H9 (cell line): ENCODE measurements around the gene CRAT. TPM values are rescaled to one million over a fixed set of nuclear protein-coding genes. Genes with fewer than 3 reads are reported as not detected.

ENCODE experiments used
- DNase-seq: peaks from one replicate; pipeline ENCODE4 v3.0.0-alpha.2; 2017
- H2AFZ ChIP-seq: one replicate; pipeline ENCODE4 v1.6.1; 2013; ENCODE audit warnings: mild to moderate bottlenecking, low read length, control low read depth, moderate library complexity
- H2AK5ac ChIP-seq: 2 replicates; pipeline ENCODE4 v1.6.1; 2013; ENCODE audit warnings: low read length, control low read depth, mixed read lengths; ENCODE audit not compliant: insufficient read length
- H2BK120ac ChIP-seq: one replicate; pipeline ENCODE4 v1.6.1; 2013; ENCODE audit warnings: low read depth, mild to moderate bottlenecking, low read length, control low read depth, inconsistent platforms; ENCODE audit not compliant: poor library complexity, severe bottlenecking
- H2BK12ac ChIP-seq: 2 replicates; pipeline ENCODE4 v1.6.1; 2013; ENCODE audit warnings: low read length, control low read depth, mixed read lengths, low read depth; ENCODE audit not compliant: insufficient read length
- H2BK15ac ChIP-seq: 2 replicates; pipeline ENCODE4 v1.6.1; 2013; ENCODE audit warnings: low read depth, low read length, control low read depth
- H2BK20ac ChIP-seq: one replicate; pipeline ENCODE4 v1.6.1; 2013; ENCODE audit warnings: low read depth, mild to moderate bottlenecking, low read length, control low read depth, inconsistent platforms; ENCODE audit not compliant: poor library complexity, severe bottlenecking
- H2BK5ac ChIP-seq: 2 replicates; pipeline ENCODE4 v1.6.1; 2013; ENCODE audit warnings: low read length, control low read depth, mixed read lengths; ENCODE audit not compliant: insufficient read length
- H3K14ac ChIP-seq: 2 replicates; pipeline ENCODE4 v1.6.1; 2013; ENCODE audit warnings: low read length, control low read depth; ENCODE audit not compliant: insufficient read depth
- H3K18ac ChIP-seq: 2 replicates; pipeline ENCODE4 v1.6.1; 2013; ENCODE audit warnings: low read depth, mild to moderate bottlenecking, mixed read lengths, low read length, control low read depth; ENCODE audit not compliant: insufficient read length
- H3K23ac ChIP-seq: 2 replicates; pipeline ENCODE4 v1.6.1; 2013; ENCODE audit warnings: low read length, control low read depth, mixed read lengths, low read depth; ENCODE audit not compliant: insufficient read length
- H3K23me2 ChIP-seq: 2 replicates; pipeline ENCODE4 v1.6.1; 2013; ENCODE audit warnings: low read depth, mild to moderate bottlenecking, mixed read lengths, low read length, control low read depth; ENCODE audit not compliant: insufficient read length, poor library complexity, severe bottlenecking
- H3K27ac ChIP-seq: 2 replicates; pipeline ENCODE4 v1.5.1; 2013; ENCODE audit warnings: low read length, control low read depth, mixed read lengths, low read depth; ENCODE audit not compliant: insufficient read length
- H3K27me3 ChIP-seq: 2 replicates; pipeline ENCODE4 v1.6.1; 2013; ENCODE audit warnings: low read length, control low read depth, inconsistent platforms; ENCODE audit not compliant: insufficient read depth
- H3K4ac ChIP-seq: 2 replicates; pipeline ENCODE4 v1.6.1; 2013; ENCODE audit warnings: low read depth, mild to moderate bottlenecking, control low read depth, inconsistent platforms, low read length, moderate library complexity
- H3K4me1 ChIP-seq: 2 replicates; pipeline ENCODE4 v1.6.1; 2013; ENCODE audit warnings: low read length, control low read depth, inconsistent platforms; ENCODE audit not compliant: insufficient read depth
- H3K4me2 ChIP-seq: 2 replicates; pipeline ENCODE4 v1.6.1; 2013; ENCODE audit warnings: low read length, control low read depth, mixed read lengths; ENCODE audit not compliant: insufficient read length, insufficient read depth
- H3K56ac ChIP-seq: 2 replicates; pipeline ENCODE4 v1.6.1; 2013; ENCODE audit warnings: low read depth, mild to moderate bottlenecking, mixed read lengths, low read length, control low read depth; ENCODE audit not compliant: insufficient read length
- H3K79me1 ChIP-seq: 2 replicates; pipeline ENCODE4 v1.6.1; 2013; ENCODE audit warnings: low read depth, mild to moderate bottlenecking, moderate library complexity, low read length, control low read depth, inconsistent platforms; ENCODE audit not compliant: insufficient read depth, poor library complexity, severe bottlenecking
- H3K79me2 ChIP-seq: 2 replicates; pipeline ENCODE4 v1.6.1; 2013; ENCODE audit warnings: low read length, control low read depth, inconsistent platforms; ENCODE audit not compliant: insufficient read depth
- H3K9ac ChIP-seq: 2 replicates; pipeline ENCODE4 v1.6.1; 2013; ENCODE audit warnings: low read length, control low read depth, mixed read lengths; ENCODE audit not compliant: insufficient read length; ENCODE audit errors: extremely low read depth
- H3K9me3 ChIP-seq: one replicate; pipeline ENCODE4 v1.6.1; 2013; ENCODE audit warnings: low read depth, low read length, inconsistent platforms; ENCODE audit not compliant: control insufficient read depth
- H3T11ph ChIP-seq: one replicate; pipeline ENCODE4 v1.6.1; 2013; ENCODE audit warnings: mild to moderate bottlenecking, low read length, control low read depth, inconsistent platforms
- H4K20me1 ChIP-seq: one replicate; pipeline ENCODE4 v1.6.1; 2013; ENCODE audit not compliant: control insufficient read depth, insufficient read length, insufficient read depth
- H4K5ac ChIP-seq: 2 replicates; pipeline ENCODE4 v1.6.1; 2013; ENCODE audit warnings: low read depth, mild to moderate bottlenecking, mixed read lengths, low read length, control low read depth; ENCODE audit not compliant: insufficient read length
- H4K8ac ChIP-seq: replicated peaks from 2 replicates; pipeline ENCODE4 v1.6.1; 2013; ENCODE audit warnings: low read length, control low read depth, mixed read lengths, low read depth; ENCODE audit not compliant: insufficient read length
- H4K91ac ChIP-seq: 2 replicates; pipeline ENCODE4 v1.6.1; 2013; ENCODE audit warnings: low read depth, mild to moderate bottlenecking, moderate library complexity, mixed read lengths, low read length, control low read depth; ENCODE audit not compliant: insufficient read length
- H3K27ac Mint-ChIP-seq, 3 experiments: 2 replicates in 2 of 3; 3 replicates in 1 of 3; pipeline ENCODE4 v1.8.0; 2020 to 2021; ENCODE audit warnings: mixed read lengths in 3 of 3, mild to moderate bottlenecking in 1 of 3, moderate library complexity in 1 of 3
- H3K27me3 Mint-ChIP-seq: 2 replicates; pipeline ENCODE4 v1.8.0; 2021; ENCODE audit warnings: low read depth, mild to moderate bottlenecking, moderate library complexity, mixed read lengths
- H3K36me3 Mint-ChIP-seq, 3 experiments: 2 replicates in 2 of 3; 3 replicates in 1 of 3; pipeline ENCODE4 v1.8.0; 2020 to 2021; ENCODE audit warnings: low read depth in 3 of 3, mixed read lengths in 3 of 3; ENCODE audit not compliant: insufficient read depth in 1 of 3
- H3K4me1 Mint-ChIP-seq, 2 experiments: 2 replicates each; pipeline ENCODE4 v1.8.0; 2020; ENCODE audit warnings: mixed read lengths in 2 of 2
- H3K4me3 Mint-ChIP-seq, 2 experiments: 2 replicates in 1 of 2; 3 replicates in 1 of 2; pipeline ENCODE4 v1.8.0; 2020 to 2021; ENCODE audit warnings: mild to moderate bottlenecking in 2 of 2, mixed read lengths in 2 of 2, moderate library complexity in 1 of 2
- H3K9me3 Mint-ChIP-seq, 2 experiments: 2 replicates in 1 of 2; 3 replicates in 1 of 2; pipeline ENCODE4 v1.8.0; 2020; ENCODE audit warnings: mild to moderate bottlenecking in 2 of 2, mixed read lengths in 2 of 2, moderate library complexity in 1 of 2
- WGBS: extraction: QIAGEN DNeasy Blood & Tissue Kit; methylation state at CpG from one replicate; pipeline ENCODE4 v1.1.7; 2013; ENCODE audit warnings: missing lambda C conversion rate, low lambda C conversion rate, mixed read lengths; ENCODE audit not compliant: insufficient read length; ENCODE audit errors: extremely low coverage; 5-methylcytosine and 5-hydroxymethylcytosine counted together
- total RNA-seq: library from RNA; stranded (reverse); gene quantifications from 2 replicates; pipeline ENCODE4 v1.2.1, GENCODE V29; 2021
- TF ChIP-seq, protein P1 (sequence below): fragments of 200-600 bp; sonication (generic); conservative IDR thresholded peaks from 3 replicates; pipeline ENCODE4 v1.8.0; 2021; ENCODE audit warnings: antibody characterized with exemption, mild to moderate bottlenecking

The CRAT gene
- total RNA-seq, 1 experiment from 2014 or later = 15.0 TPM

DNA sequence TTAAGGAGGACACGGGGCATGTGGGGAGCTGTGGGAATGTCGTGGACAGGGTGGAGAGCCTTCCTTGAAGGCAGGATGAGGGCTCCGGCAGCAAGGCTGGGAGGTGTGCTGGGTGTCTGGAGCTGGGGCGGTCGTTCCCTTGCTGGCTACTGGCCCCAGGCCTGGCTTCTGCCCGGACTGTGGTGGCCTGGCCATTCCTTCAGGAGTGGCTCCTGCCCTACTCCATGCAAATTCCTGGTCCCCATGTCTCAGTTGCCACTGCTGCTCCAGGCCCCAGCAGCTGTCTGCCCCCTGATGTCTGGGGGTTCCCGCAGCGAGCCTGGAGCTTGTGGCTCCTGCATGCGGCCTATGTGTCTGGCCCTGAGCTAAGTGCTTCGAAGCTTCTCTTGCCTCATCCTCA is 45.6 kb upstream of the CRAT start:
- no peak overlapping the region for H3T11ph ChIP-seq
- H4K8ac ChIP-seq = no peak overlapping the region
- H3K56ac ChIP-seq = no peak overlapping the region
- H3K4me3 Mint-ChIP-seq = no peak overlapping the region
- no peak overlapping the region for H3K4ac ChIP-seq
- H3K23me2 ChIP-seq = no peaks in the 10 kb centered on the region
- H2BK12ac ChIP-seq = no peak overlapping the region
- no peak overlapping the region for H3K27ac ChIP-seq
- no peaks in the 10 kb centered on the region for H3K79me1 ChIP-seq
- H3K14ac ChIP-seq = no peak overlapping the region; the same call in 1 of the 2 replicates
- no peaks in the 10 kb centered on the region for H3K9me3 Mint-ChIP-seq
- TF ChIP-seq, protein P1, sequence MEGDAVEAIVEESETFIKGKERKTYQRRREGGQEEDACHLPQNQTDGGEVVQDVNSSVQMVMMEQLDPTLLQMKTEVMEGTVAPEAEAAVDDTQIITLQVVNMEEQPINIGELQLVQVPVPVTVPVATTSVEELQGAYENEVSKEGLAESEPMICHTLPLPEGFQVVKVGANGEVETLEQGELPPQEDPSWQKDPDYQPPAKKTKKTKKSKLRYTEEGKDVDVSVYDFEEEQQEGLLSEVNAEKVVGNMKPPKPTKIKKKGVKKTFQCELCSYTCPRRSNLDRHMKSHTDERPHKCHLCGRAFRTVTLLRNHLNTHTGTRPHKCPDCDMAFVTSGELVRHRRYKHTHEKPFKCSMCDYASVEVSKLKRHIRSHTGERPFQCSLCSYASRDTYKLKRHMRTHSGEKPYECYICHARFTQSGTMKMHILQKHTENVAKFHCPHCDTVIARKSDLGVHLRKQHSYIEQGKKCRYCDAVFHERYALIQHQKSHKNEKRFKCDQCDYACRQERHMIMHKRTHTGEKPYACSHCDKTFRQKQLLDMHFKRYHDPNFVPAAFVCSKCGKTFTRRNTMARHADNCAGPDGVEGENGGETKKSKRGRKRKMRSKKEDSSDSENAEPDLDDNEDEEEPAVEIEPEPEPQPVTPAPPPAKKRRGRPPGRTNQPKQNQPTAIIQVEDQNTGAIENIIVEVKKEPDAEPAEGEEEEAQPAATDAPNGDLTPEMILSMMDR = no peak
- no peak overlapping the region for H2BK20ac ChIP-seq
- no peak overlapping the region for H3K18ac ChIP-seq
- H4K5ac ChIP-seq = no peak overlapping the region
- no peaks in the 10 kb centered on the region for H3K79me2 ChIP-seq
- H3K27me3 Mint-ChIP-seq = no peaks in the 10 kb centered on the region; the same call in 1 of the 2 replicates
- H2AFZ ChIP-seq = no peak overlapping the region
- no peaks in the 10 kb centered on the region for H4K20me1 ChIP-seq
- no peak overlapping the region for H2BK5ac ChIP-seq
- no peak overlapping the region for H2BK15ac ChIP-seq
- no peak overlapping the region for H3K23ac ChIP-seq
- no peaks in the 10 kb centered on the region for H3K27me3 ChIP-seq
- H3K4me1 Mint-ChIP-seq = no peaks in the 10 kb centered on the region; a peak in 1 of 4 replicates
- H4K91ac ChIP-seq = no peak overlapping the region
- no peaks in the 10 kb centered on the region for H3K4me1 ChIP-seq
- no peak overlapping the region; a peak in 3 of 7 replicates for H3K27ac Mint-ChIP-seq
- peaks cover 5 to 10% (median 9%) of the 10 kb centered on the region in 3 experiments; a peak in 4 of 7 replicates for H3K36me3 Mint-ChIP-seq
- H3K4me2 ChIP-seq = no peak overlapping the region
- DNase-seq = no peak
- no peaks in the 10 kb centered on the region for H3K9me3 ChIP-seq
- no peak overlapping the region for H2BK120ac ChIP-seq
- H2AK5ac ChIP-seq = no peak overlapping the region
- no CpG with 5 or more reads among the region's 10 CpGs for WGBS
- no peak overlapping the region for H3K9ac ChIP-seq
